HFF-Myc (cell line): Measurements from ENCODE around the gene SCMH1.

Experiments used
- DNase-seq: peaks from one replicate; pipeline ENCODE4 v3.0.0-alpha.2; 2011; ENCODE audit warnings: low read depth; ENCODE audit errors: extremely low read depth
- H3K4me3 ChIP-seq: replicated peaks from 2 replicates; pipeline ENCODE4 v1.5.1; 2011; ENCODE audit warnings: low read depth, mild to moderate bottlenecking, control low read depth, low read length
- CTCF ChIP-seq: IDR thresholded peaks from 2 replicates; pipeline ENCODE4 v1.5.1; 2012; ENCODE audit warnings: mild to moderate bottlenecking, low read depth, low read length, control low read depth; ENCODE audit errors: missing control alignments

SCMH1 gene

GRCh38 chr1:40978886-40979240 lies 263.2 kb downstream of the SCMH1 start:
- no peak for DNase-seq
- H3K4me3 ChIP-seq = peak overlapping the region; percentile 80
- no peak for TF ChIP-seq CTCF

- DNase-seq = no peak
- no peak overlapping the region for H3K4me3 ChIP-seq
- no peak for TF ChIP-seq CTCF
Measured at GRCh38 chr1:40977716-40978115, 264.4 kb downstream of the SCMH1 start.
